Fibroblast of the aortic adventitia (primary cell): Measurements from ENCODE around the gene SEMA5B. TPM values are rescaled to one million over a fixed set of nuclear protein-coding genes. Genes with fewer than 3 reads are reported as not detected.

Experiments
- DNase-seq: peaks from one replicate; pipeline ENCODE4 v3.0.0-alpha.2; 2010; ENCODE audit warnings: low read depth
- H3K4me3 ChIP-seq: 2 replicates; pipeline ENCODE4 v1.5.1; 2011; ENCODE audit warnings: low read depth, mild to moderate bottlenecking, control low read depth, low read length, moderate library complexity
- CTCF ChIP-seq: IDR thresholded peaks from 2 replicates; pipeline ENCODE4 v1.5.1; 2011; ENCODE audit warnings: mild to moderate bottlenecking, low read length, control low read depth, inconsistent platforms; ENCODE audit not compliant: insufficient read depth
- total RNA-seq: library from RNA; depleted of rRNA; stranded (reverse); fragments of >200 nt; gene quantifications from 2 replicates; pipeline ENCODE4 v1.2.3, GENCODE V29; 2012; ENCODE audit warnings: low replicate concordance

SEMA5B gene
- total RNA-seq, 1 donor, result 0.18 TPM

DNA sequence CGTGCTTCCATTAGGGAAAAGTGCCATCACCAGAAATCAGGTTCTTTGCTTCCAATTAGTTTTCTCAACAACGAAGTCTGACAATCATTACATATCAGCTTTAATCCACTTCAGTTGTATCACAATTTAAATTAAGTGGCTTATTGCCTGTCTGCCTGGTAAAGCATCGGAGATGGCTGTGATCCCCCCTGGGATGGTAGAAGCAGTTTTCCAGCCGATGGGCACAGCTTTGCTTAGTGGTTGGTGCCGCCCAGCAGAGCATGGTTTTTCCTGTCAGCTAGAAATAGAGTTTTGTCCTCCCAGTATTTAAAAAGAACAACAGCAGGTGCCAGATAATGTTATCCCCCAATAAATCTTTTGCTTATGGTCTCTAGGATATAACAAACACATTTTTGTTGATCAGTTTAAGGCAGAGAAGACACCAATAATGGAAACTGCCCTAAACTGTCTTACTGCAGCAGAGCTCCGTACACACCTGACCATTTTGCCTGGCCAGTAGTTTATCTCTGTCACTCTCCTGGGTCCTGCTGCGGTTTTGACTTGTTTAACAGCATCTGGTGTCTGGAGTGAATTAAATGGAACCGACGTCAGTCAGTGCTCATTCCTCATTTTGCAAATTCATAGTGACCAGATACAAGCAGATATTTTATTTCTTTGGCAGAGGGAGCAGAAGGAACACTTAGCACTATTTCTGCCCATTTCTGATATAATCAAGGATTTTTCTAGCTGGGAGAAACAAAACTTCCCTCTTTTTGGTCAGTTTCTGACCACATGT lies 153.6 kb downstream of the SEMA5B start:
- DNase-seq, result no peak
- no peak overlapping the region for H3K4me3 ChIP-seq
- no peak for TF ChIP-seq CTCF

DNA sequence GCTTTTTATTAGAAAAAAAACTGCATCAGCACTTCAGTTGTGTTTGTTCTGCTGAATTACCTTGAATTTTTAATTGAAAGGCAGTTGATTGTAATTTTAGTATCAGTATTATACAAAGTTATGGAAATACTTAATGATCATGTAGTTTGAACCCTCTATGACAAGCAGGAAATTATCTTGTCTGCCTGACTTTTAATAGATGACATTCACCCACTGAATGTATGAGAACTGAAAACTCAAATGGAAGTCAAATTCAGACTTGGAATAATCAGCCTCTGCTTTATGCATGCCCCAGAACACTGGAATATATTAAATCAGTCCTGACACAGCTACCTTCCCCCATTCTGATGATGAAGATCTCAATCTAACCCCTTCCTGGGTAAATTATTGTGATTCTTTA lies 159.2 kb downstream of the SEMA5B start:
- no peak for DNase-seq
- no peak for TF ChIP-seq CTCF
- H3K4me3 ChIP-seq, result no peak overlapping the region

- no peak overlapping the region for H3K4me3 ChIP-seq
- no peak for DNase-seq
- TF ChIP-seq CTCF, result no peak
Observed at GRCh38 chr3:122864498-122864897, 163.1 kb downstream of the SEMA5B start.

DNA sequence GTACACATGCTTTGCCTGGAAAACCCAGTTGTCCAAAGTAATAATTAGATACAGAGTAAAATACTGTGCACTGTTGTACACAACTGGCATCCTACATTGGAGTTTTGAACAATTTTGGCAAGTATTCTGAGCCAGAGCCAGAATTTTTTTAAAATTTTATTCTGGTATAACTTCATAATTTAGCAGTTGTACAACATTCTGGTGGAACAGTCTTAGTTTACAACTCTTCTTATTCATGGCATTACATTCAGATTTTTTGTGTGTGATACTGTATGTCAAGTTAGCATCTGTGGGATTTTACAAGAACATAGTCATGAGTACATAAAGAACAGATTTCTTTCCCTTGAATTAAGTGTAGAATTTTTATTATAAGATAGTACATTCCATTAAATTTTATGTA lies 165.2 kb downstream of the SEMA5B start:
- TF ChIP-seq CTCF, result no peak
- no peak overlapping the region for H3K4me3 ChIP-seq
- no peak for DNase-seq

Other genes starting within 250 kb of the SEMA5B start
- 6.6 and 9.6 TPM in 2 replicates for gene HSPBAP1, start 233.9 kb downstream of the SEMA5B start, total RNA-seq
- 24.1 and 30.0 TPM in 2 replicates for gene SLC49A4, start 232.7 kb downstream of the SEMA5B start, total RNA-seq
- gene PDIA5, start 39.3 kb upstream of the SEMA5B start, total RNA-seq, result 43.9 and 59.1 TPM in 2 replicates
- gene SEC22A, start 174.2 kb upstream of the SEMA5B start, total RNA-seq, result 21.3 and 44.6 TPM in 2 replicates